GM18526 (cell line): ENCODE measurements around the gene KRT3.

Experiments used
- POLR2A ChIP-seq: IDR thresholded peaks from 3 replicates; pipeline ENCODE4 v1.6.1; 2011; ENCODE audit not compliant: insufficient read length; ENCODE audit errors: extremely low read depth

The KRT3 gene

GRCh38 chr12:52813203-52813819 lies 17.4 kb upstream of the KRT3 start:
- TF ChIP-seq POLR2A, result no peak

DNA sequence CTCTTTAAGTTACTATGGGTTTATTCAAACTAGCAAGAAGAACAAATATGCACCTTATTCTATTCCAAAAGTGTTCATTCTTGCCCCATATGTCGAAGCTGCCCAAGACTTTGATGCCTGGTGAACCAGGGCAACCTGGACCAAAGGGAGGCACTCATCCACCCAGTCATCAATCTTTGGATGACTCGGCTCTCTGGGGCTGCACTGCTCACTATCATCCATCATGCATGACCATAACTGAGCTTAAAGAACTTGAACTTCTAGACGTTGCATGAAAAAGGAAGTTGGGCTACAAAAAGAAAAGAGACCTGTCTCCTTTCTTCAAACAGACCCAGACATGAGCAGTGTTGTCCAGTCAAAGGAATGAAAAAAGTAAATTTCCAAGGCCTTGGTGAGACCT lies 16.8 kb upstream of the KRT3 start:
- no peak for TF ChIP-seq POLR2A

GRCh38 chr12:52812073-52812400 lies 16.1 kb upstream of the KRT3 start:
- TF ChIP-seq POLR2A, result no peak

DNA sequence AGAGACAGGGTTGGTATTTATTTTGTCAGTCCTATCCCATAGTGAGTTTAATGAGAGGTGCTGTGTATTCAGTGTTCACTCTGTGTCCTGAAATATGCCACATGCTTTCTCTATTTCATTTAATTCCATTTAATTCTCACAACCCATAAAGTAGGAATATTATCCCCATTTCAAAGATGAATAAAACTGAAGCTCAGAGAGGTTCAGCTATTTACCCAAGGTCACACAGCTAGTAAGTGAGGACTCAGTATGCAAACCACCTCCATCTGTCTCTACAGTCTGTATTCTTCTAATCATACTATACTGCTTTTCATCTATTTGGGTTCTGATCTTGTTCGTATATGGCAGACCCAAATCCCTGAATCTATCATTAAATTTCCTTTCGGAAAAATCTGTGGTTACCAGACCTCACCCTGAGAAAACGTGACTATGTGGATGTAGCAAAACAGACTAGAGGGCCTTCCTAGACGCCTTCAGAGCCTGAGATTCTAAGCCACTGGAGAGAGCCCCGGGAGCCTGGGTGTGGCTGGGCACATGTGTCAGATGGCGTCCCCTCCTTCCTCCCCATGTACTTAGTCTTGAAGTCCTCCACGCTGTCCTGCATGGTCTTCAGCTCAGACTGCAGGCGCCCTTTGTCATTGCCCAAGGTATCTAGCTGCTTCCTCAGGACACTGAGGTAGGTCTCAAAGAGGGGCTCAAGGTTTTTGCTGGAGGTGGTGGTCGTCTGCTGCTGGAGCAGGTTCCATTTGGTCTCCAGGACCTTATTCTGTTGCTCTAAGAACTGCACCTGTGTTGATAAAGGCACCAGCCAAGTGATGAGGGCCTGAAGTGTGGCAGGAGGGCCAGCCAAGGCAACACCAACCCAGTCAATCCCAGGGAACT lies 15.5 kb upstream of the KRT3 start:
- TF ChIP-seq POLR2A, result no peak

DNA sequence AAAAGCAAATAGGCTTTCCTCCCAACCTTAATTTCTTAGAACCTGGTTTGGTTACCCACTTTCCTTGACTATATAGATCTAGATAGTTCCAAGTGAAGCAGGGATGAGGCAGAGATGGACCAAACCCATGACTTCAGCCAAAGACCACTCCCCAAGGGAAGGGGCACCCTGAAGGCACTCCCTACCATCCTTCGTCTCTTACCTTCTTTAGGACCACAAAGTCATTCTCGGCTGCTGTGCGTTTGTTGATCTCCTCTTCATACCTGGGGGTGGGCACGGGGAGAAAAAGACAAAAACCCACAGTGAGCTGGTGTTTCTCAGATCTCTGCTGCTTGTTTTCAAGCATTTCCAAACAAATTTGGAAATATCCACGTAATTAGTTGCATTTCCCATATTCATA lies 14.6 kb upstream of the KRT3 start:
- no peak for TF ChIP-seq POLR2A

DNA sequence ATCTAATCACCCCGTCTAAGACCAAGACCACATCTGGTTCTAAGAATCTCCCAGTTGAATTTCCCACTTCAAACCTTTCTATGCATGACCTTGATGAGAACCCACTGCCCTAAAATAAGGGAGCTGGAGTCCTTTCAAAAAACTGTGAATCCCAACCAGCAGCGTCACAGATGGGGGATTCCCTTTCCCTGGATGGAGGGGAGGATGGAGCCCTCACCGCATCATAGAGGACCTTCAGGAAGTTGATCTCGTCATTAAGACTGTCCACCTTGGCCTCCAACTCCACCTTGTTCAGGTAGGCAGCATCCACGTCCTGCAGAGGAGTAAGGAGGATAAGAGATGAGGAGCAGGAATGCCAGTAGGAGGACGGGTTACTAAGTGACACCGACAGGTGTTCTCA lies 13.2 kb upstream of the KRT3 start:
- no peak for TF ChIP-seq POLR2A

- no peak for TF ChIP-seq POLR2A
Observed at GRCh38 chr12:52808573-52809160, 12.8 kb upstream of the KRT3 start.

DNA sequence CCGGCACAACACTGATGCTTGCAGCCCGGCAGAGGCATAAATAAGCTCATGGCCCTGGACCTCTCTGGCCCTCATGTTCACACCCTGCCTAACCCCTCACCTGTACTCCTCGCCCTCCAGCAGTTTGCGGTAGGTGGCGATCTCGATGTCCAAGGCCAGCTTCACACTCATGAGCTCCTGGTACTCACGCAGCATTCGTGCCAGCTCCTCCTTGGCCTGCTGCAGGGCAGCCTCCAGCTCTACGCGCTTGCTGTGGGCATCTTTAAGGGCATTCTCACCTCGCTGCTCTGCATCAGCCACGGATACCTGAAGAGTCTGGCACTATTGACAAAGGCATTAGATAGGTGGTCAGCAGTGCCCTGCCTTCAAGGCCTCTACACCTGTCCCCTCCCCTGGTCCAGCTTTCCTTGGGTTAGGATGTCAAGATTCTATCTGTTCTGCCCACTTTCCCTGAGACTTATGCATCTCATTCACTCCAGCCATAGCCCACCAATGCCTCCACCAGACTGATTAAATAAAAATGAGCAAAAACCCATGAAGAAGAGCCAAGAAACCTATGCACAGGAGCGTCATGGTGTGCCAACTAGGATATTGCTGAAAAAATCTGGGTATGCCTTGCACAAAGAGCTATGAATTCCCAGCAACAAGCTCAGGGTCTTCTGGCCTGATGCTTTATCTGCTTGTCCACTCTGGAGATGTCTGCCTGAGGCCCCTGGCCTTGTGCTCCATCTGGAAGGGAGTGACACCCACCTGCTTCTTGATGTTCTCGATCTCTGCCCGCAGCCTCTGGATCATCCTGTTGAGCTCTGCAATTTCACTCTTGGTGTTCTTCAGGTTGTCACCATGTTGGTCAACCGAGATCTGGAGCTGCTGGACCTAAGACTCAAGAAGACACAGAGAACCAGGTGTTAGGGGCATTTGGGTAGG lies 11.9 kb upstream of the KRT3 start:
- no peak for TF ChIP-seq POLR2A

- no peak for TF ChIP-seq POLR2A
Observed at GRCh38 chr12:52806821-52807543, 11.1 kb upstream of the KRT3 start.

DNA sequence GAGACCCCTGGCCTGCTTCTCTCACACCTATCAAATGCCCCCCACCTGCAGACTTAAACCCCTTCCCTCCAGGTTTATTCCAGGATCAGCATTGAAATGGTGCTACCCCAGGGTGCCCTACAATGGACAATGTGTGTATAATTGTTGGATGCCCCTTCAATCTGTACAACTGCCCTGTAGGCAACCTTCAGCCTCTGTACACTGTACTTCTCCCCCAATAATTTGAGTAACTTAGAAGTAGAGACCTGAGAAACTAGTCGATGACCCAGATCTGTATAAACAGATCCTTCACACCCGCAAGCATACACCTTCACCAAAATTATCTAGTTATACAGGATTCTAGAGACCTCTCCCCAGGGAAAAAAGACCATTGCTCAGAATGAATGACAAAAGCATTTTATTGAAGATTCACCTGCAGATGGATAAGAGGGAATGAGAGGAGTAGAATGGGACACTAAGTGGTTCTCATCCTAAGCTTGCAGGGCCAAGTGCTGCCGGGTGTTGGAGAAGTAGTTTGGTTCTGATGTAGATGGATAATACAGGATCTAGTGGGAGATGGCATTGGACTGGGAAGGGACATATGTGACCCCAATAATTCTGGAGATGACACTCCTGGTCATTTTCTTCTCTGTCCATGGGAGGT lies 10.4 kb upstream of the KRT3 start:
- TF ChIP-seq POLR2A, result no peak

GRCh38 chr12:52805739-52806138 lies 9.8 kb upstream of the KRT3 start:
- TF ChIP-seq POLR2A, result no peak

GRCh38 chr12:52805000-52805399 lies 9.1 kb upstream of the KRT3 start:
- no peak for TF ChIP-seq POLR2A

DNA sequence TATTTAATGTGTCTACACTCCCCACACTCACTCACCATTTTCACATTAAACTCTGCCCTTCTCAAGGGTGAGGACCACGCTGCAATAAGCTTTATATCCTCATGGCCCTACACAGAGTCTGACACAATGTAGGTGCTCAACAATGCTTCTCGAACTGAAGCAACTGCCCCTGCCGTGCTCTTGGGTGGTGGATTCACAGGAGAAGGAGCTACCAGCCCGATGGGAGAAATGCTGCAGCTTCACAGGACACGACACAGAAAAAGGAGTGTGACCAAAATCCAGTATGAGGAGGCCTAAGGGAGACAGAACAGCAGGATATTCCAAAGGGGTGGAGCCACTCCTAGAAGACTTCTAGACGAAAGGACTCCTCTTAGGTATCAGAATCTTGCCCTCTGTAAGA lies 6.5 kb upstream of the KRT3 start:
- TF ChIP-seq POLR2A, result no peak

- no peak for TF ChIP-seq POLR2A
Observed at GRCh38 chr12:52801773-52802172, 5.9 kb upstream of the KRT3 start.
